ENCODE data around the gene TMEM131.

GRCh38 chr2:97983134-97983533 is 12.6 kb downstream of the TMEM131 start:
- TF ChIP-seq CTCF (IDR thresholded peaks at IDR 0.05) (no peak), POLR2A (IDR thresholded peaks at IDR 0.05) (no peak), POLR2AphosphoS5 (IDR thresholded peaks at IDR 0.05) (no peak)

Data from sigmoid colon (tissue), 4 donors.